MM.1S (cell line): Measurements from ENCODE around the gene COQ10B.

ENCODE experiments used
- DNase-seq: peaks from one replicate; pipeline ENCODE4 v3.0.0-alpha.2; 2015
- H2AFZ ChIP-seq: fragments of 300-600 bp; sonication (generic); 2 replicates; pipeline ENCODE4 v1.6.0; 2016; ENCODE audit warnings: antibody characterized with exemption, low read length
- H3F3A ChIP-seq: fragments of 300-600 bp; sonication (generic); 2 replicates; pipeline ENCODE4 v1.6.1; 2016; ENCODE audit warnings: mild to moderate bottlenecking, antibody characterized with exemption, low read length, moderate library complexity, mixed read lengths; ENCODE audit not compliant: insufficient read depth
- H3K27ac ChIP-seq: fragments of 300-600 bp; sonication (generic); 2 replicates; pipeline ENCODE4 v1.5.1; 2016; ENCODE audit warnings: mild to moderate bottlenecking, low read length
- H3K27me3 ChIP-seq: fragments of 300-600 bp; sonication (generic); replicated peaks from 2 replicates; pipeline ENCODE4 v1.6.0; 2016; ENCODE audit warnings: low read length; ENCODE audit not compliant: insufficient read depth
- H3K36me3 ChIP-seq: fragments of 300-600 bp; sonication (generic); replicated peaks from 2 replicates; pipeline ENCODE4 v1.6.1; 2016; ENCODE audit warnings: mild to moderate bottlenecking, low read length, mixed read lengths; ENCODE audit not compliant: insufficient read depth
- H3K4me1 ChIP-seq: fragments of 300-600 bp; sonication (generic); 2 replicates; pipeline ENCODE4 v1.6.1; 2016; ENCODE audit warnings: low read length, mixed read lengths
- H3K4me2 ChIP-seq: fragments of 300-600 bp; sonication (generic); 2 replicates; pipeline ENCODE4 v1.6.0; 2016; ENCODE audit warnings: low read depth, low read length
- H3K4me3 ChIP-seq: fragments of 300-600 bp; sonication (generic); 2 replicates; pipeline ENCODE4 v1.5.1; 2016; ENCODE audit warnings: low read length, mixed read lengths
- H3K79me2 ChIP-seq: fragments of 300-600 bp; sonication (generic); 2 replicates; pipeline ENCODE4 v1.6.1; 2016; ENCODE audit warnings: mixed run types, low read length, mixed read lengths
- H3K9ac ChIP-seq: fragments of 300-600 bp; sonication (generic); 2 replicates; pipeline ENCODE4 v1.6.1; 2016; ENCODE audit warnings: low read length, mixed read lengths
- H3K9me2 ChIP-seq: fragments of 300-600 bp; sonication (generic); replicated peaks from 2 replicates; pipeline ENCODE4 v1.6.1; 2016; ENCODE audit warnings: mild to moderate bottlenecking, low read length, mixed read lengths; ENCODE audit not compliant: insufficient read depth
- H3K9me3 ChIP-seq: fragments of 300-600 bp; sonication (generic); replicated peaks from 2 replicates; pipeline ENCODE4 v1.6.1; 2016; ENCODE audit warnings: mild to moderate bottlenecking, low read length, mixed read lengths; ENCODE audit not compliant: insufficient read depth
- H4K20me1 ChIP-seq: fragments of 300-600 bp; sonication (generic); 2 replicates; pipeline ENCODE4 v1.6.1; 2016; ENCODE audit warnings: mild to moderate bottlenecking, low read length, moderate library complexity, mixed read lengths; ENCODE audit not compliant: insufficient read depth
- EZH2 ChIP-seq: fragments of 300-600 bp; sonication (generic); optimal IDR thresholded peaks from 2 replicates; pipeline ENCODE3; 2017; ENCODE audit warnings: low read depth, mild to moderate bottlenecking, antibody characterized with exemption, low read length, mixed read lengths
- EZH2phosphoT487 ChIP-seq: fragments of 300-600 bp; sonication (generic); IDR thresholded peaks from 2 replicates; pipeline ENCODE4 v1.6.1; 2018; ENCODE audit warnings: antibody characterized with exemption, low read length
- TF ChIP-seq, protein P1 (sequence below): fragments of 300-600 bp; sonication (generic); IDR thresholded peaks from 2 replicates; pipeline ENCODE4 v1.5.1; 2016; ENCODE audit warnings: antibody characterized with exemption, low read length, mixed read lengths

COQ10B gene

DNA sequence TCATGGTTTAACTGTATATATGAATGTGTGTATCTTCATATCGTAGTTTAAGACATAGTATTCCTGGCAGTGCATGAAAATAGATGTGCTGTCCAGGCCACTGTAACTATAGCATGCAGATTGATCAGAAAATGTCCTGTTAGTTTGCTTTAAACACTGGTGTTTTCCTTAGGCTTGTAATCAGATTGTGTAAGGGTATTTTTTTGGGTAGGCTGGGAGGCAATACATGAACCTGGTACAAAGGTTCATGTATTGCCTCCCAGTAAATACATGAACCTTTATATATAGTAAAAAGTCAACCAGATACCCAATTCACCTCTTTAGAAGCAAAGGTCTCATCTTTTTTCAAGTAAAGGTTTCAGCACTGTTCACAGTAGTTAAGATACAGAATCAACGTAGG lies 1.6 kb downstream of the COQ10B start:
- Histone ChIP-seq H3K27ac (no peak overlapping the region), H3K9me2 (no peaks in the 10 kb centered on the region), H3K36me3 (no peaks in the 10 kb centered on the region), H3K27me3 (no peaks in the 10 kb centered on the region), H3F3A (0 out of 2 replicates have a peak, but pooled peaks cover 12% of the 10 kb centered on the region), H3K4me1 (peaks cover 11% of the 10 kb centered on the region; the same call in 1 of the 2 replicates), H3K79me2 (peaks cover 61% of the 10 kb centered on the region), H3K4me3 (peak overlapping the region; percentile 87), H3K9me3 (no peaks in the 10 kb centered on the region), H2AFZ (no peak overlapping the region), H3K4me2 (peak overlapping the region; percentile 81), H4K20me1 (no peaks in the 10 kb centered on the region), H3K9ac (no peak overlapping the region)
- DNase-seq: no peak
- TF ChIP-seq, protein P1, sequence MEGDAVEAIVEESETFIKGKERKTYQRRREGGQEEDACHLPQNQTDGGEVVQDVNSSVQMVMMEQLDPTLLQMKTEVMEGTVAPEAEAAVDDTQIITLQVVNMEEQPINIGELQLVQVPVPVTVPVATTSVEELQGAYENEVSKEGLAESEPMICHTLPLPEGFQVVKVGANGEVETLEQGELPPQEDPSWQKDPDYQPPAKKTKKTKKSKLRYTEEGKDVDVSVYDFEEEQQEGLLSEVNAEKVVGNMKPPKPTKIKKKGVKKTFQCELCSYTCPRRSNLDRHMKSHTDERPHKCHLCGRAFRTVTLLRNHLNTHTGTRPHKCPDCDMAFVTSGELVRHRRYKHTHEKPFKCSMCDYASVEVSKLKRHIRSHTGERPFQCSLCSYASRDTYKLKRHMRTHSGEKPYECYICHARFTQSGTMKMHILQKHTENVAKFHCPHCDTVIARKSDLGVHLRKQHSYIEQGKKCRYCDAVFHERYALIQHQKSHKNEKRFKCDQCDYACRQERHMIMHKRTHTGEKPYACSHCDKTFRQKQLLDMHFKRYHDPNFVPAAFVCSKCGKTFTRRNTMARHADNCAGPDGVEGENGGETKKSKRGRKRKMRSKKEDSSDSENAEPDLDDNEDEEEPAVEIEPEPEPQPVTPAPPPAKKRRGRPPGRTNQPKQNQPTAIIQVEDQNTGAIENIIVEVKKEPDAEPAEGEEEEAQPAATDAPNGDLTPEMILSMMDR: no peak
- no peak for TF ChIP-seq EZH2
- TF ChIP-seq EZH2phosphoT487: no peak

DNA sequence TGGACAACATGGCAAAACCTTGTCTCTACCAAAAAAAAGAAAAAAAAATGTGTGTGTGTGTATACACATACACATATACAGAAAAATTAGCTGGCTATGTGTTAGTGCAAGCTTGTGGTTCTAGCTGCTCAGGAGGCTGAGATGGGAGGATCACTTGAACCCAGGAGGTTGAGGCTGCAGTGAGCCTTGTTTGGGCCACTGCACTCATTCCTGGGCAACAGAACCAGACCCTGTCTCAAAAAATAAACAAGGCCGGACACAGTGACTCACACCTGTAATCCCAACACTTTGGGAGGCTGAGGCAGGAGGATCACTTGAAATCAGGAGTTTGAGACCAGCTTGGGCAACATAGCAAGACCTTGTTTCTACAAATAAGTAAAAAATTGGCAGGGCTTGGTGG lies 2.1 kb downstream of the COQ10B start:
- TF ChIP-seq EZH2: no peak
- TF ChIP-seq, protein P1: no peak
- TF ChIP-seq EZH2phosphoT487: no peak
- Histone ChIP-seq H3K27me3 (no peaks in the 10 kb centered on the region), H4K20me1 (no peaks in the 10 kb centered on the region), H3K79me2 (peaks cover 62% of the 10 kb centered on the region), H3F3A (0 out of 2 replicates have a peak, but pooled peaks cover 12% of the 10 kb centered on the region), H3K4me1 (peaks cover 11% of the 10 kb centered on the region; the same call in 1 of the 2 replicates), H3K4me3 (no peak overlapping the region), H2AFZ (no peak overlapping the region), H3K4me2 (no peak overlapping the region), H3K9ac (no peak overlapping the region), H3K9me3 (no peaks in the 10 kb centered on the region), H3K27ac (no peak overlapping the region), H3K9me2 (no peaks in the 10 kb centered on the region), H3K36me3 (no peaks in the 10 kb centered on the region; the same call in 1 of the 2 replicates)
- no peak for DNase-seq

DNA sequence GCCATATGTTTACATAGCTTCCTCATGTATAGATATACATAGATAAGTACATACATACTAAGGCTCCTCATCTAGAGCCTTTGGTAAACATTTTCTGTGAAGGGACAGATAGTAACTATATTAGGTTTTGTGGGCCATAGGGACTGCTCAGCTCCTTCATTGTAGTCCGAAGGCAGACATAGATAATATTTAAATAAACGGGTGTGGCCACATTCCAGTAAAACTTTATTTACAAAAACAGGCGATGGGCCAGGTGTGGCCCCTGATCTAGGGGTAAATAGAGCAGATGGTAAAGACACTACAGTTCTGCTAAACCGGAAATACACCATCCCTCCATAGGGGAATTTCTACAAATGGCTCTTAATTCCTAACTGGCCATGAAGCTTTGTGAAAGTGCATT lies 7.3 kb downstream of the COQ10B start:
- Histone ChIP-seq H3K4me2 (no peak overlapping the region), H3K27ac (no peak overlapping the region), H3K4me1 (no peaks in the 10 kb centered on the region), H3K36me3 (peaks cover 3% of the 10 kb centered on the region; the same call in 1 of the 2 replicates), H3K9ac (no peak overlapping the region), H4K20me1 (no peaks in the 10 kb centered on the region), H3K9me3 (no peaks in the 10 kb centered on the region), H3F3A (no peaks in the 10 kb centered on the region), H3K79me2 (peaks cover 55% of the 10 kb centered on the region), H3K9me2 (no peaks in the 10 kb centered on the region), H2AFZ (no peak overlapping the region), H3K4me3 (no peak overlapping the region), H3K27me3 (no peaks in the 10 kb centered on the region)
- TF ChIP-seq, protein P1: no peak
- TF ChIP-seq EZH2phosphoT487: no peak
- no peak for TF ChIP-seq EZH2
- DNase-seq: no peak
